K562 (cell line): Measurements from ENCODE around the gene NDUFB10. TPM values are rescaled to one million over a fixed set of nuclear protein-coding genes. Genes with fewer than 3 reads are reported as not detected.

Source experiments
- ATF2 ChIP-seq: sonication (generic); formaldehyde crosslinking; IDR thresholded peaks from 2 replicates; pipeline ENCODE4 v1.8.1; 2022; ENCODE audit warnings: missing genetic modification reagents
- CCAR2 ChIP-seq: fragments of 200-400 bp; formaldehyde crosslinking; IDR thresholded peaks from 2 replicates; pipeline ENCODE4 v1.6.1; 2017; ENCODE audit warnings: mild to moderate bottlenecking, low read depth, low read length
- CREBBP ChIP-seq: IDR thresholded peaks from one replicate; pipeline ENCODE4 v1.6.1; 2012; ENCODE audit warnings: low read depth, mild to moderate bottlenecking, control low read depth, inconsistent platforms, low read length
- CTCFL ChIP-seq: IDR thresholded peaks from 2 replicates; pipeline ENCODE4 v1.6.1; 2011; ENCODE audit warnings: borderline replicate concordance, low read depth, mild to moderate bottlenecking, moderate library complexity, low read length; ENCODE audit not compliant: insufficient read depth, poor library complexity, severe bottlenecking
- DEAF1 ChIP-seq: fragments of 450-650 bp; formaldehyde crosslinking; IDR thresholded peaks from 2 replicates; pipeline ENCODE4 v1.4.0; 2020; ENCODE audit warnings: mild to moderate bottlenecking, moderate library complexity
- FOXM1 ChIP-seq, 2 experiments: fragments of 450-650 bp in 1 of 2; sonication (generic) in 1 of 2; formaldehyde crosslinking in 1 of 2; IDR thresholded peaks; 2 replicates each; pipeline versions ENCODE4 v1.6.1 to v1.9.0; 2017 to 2022; ENCODE audit warnings: low read depth in 2 of 2, mild to moderate bottlenecking in 2 of 2, missing genetic modification reagents in 1 of 2, moderate library complexity in 1 of 2
- GMEB1 ChIP-seq: fragments of 250-450 bp; sonication (Bioruptor Pico); IDR thresholded peaks from 2 replicates; pipeline ENCODE4 v1.4.0; 2020; ENCODE audit warnings: mild to moderate bottlenecking
- KDM2B ChIP-seq: fragments of 250-450 bp; sonication (Bioruptor Pico); IDR thresholded peaks from 2 replicates; pipeline ENCODE4 v1.8.0; 2021; ENCODE audit warnings: mild to moderate bottlenecking, moderate library complexity
- RBFOX2 ChIP-seq: fragments of 200-400 bp; formaldehyde crosslinking; IDR thresholded peaks from 2 replicates; pipeline ENCODE4 v1.6.1; 2017; ENCODE audit warnings: low read depth, mild to moderate bottlenecking, low read length, moderate library complexity
- THAP12 ChIP-seq: fragments of 250-450 bp; sonication (Bioruptor Pico); IDR thresholded peaks from 2 replicates; pipeline ENCODE4 v1.9.0; 2021; ENCODE audit warnings: mild to moderate bottlenecking, inconsistent platforms
- WHSC1 ChIP-seq: IDR thresholded peaks from one replicate; pipeline ENCODE4 v1.6.1; 2012; ENCODE audit warnings: low read length, control low read depth, inconsistent platforms
- polyA plus RNA-seq, 8 experiments: library from polyadenylated mRNA; depleted of rRNA in 4 of 8; stranded (reverse) in 5 of 8; unstranded in 3 of 8; fragments of >200 nt; fragmentation: Nextera tagmentation in 2 of 8; fragmentation: Illumina TruSeq in 1 of 8; extraction: Ambion mirVana in 2 of 8; extraction: Trizol in 1 of 8; gene quantifications; 2 replicates each; pipeline versions ENCODE4 v1.2.1 to v1.2.3, GENCODE V29; 2011 to 2014; ENCODE audit warnings: inconsistent platforms in 1 of 8, missing spikeins in 1 of 8
- total RNA-seq, 7 experiments: library from RNA; depleted of rRNA in 6 of 7; stranded (reverse); fragments of >200 nt in 6 of 7; fragmentation: Illumina TruSeq in 2 of 7; extraction: Trizol in 2 of 7; gene quantifications; 2 replicates each; pipeline versions ENCODE4 v1.2.1 to v1.2.3, GENCODE V29; 2011 to 2021; ENCODE audit warnings: low replicate concordance in 1 of 7
- TF ChIP-seq, protein P1 (sequence below): fragments of 250-450 bp; sonication (Bioruptor Pico); IDR thresholded peaks from 2 replicates; pipeline ENCODE4 v1.4.0; 2020
- TF ChIP-seq, protein P2 (sequence below): fragments of 450-650 bp; formaldehyde crosslinking; IDR thresholded peaks from 2 replicates; pipeline ENCODE4 v1.4.0; 2020; ENCODE audit warnings: mild to moderate bottlenecking, moderate library complexity

NDUFB10 gene
- total and polyA plus RNA-seq, 9 of the 15 experiments (the other 6 are each of a cell fraction or from before 2014, with no cell fraction given), result 69.3 to 527 (median 161) TPM

GRCh38 chr16:1984347-1985225 is 25.2 kb downstream of the NDUFB10 start (continued):
- TF ChIP-seq THAP12 (CRISPR knock-in tag) (no peak), GMEB1 (no peak), WHSC1 (no peak), CCAR2 (no peak), ATF2 (CRISPR knock-in tag) (no peak), CREBBP (no peak), DEAF1 (CRISPR knock-in tag) (no peak), FOXM1 (IDR thresholded peaks at IDR 0.05; ENCODE audit: low read depth) (no peak), FOXM1 (CRISPR knock-in tag; IDR thresholded peaks at IDR 0.05; ENCODE audit: low read depth) (0 out of 2 replicates have a peak, but pooled peaks have one; percentile 14), KDM2B (0 out of 2 replicates have a peak, but pooled peaks have one; percentile 11), RBFOX2 (peak; percentile 45), CTCFL (peak; percentile 16)
- TF ChIP-seq, protein P1, sequence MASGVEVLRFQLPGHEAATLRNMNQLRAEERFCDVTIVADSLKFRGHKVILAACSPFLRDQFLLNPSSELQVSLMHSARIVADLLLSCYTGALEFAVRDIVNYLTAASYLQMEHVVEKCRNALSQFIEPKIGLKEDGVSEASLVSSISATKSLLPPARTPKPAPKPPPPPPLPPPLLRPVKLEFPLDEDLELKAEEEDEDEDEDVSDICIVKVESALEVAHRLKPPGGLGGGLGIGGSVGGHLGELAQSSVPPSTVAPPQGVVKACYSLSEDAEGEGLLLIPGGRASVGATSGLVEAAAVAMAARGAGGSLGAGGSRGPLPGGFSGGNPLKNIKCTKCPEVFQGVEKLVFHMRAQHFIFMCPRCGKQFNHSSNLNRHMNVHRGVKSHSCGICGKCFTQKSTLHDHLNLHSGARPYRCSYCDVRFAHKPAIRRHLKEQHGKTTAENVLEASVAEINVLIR (CRISPR knock-in tag), result no peak
- TF ChIP-seq, protein P2, sequence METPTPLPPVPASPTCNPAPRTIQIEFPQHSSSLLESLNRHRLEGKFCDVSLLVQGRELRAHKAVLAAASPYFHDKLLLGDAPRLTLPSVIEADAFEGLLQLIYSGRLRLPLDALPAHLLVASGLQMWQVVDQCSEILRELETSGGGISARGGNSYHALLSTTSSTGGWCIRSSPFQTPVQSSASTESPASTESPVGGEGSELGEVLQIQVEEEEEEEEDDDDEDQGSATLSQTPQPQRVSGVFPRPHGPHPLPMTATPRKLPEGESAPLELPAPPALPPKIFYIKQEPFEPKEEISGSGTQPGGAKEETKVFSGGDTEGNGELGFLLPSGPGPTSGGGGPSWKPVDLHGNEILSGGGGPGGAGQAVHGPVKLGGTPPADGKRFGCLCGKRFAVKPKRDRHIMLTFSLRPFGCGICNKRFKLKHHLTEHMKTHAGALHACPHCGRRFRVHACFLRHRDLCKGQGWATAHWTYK (CRISPR knock-in tag), result no peak
